Measurements from ENCODE around the gene RAPGEF4.

GRCh38 chr2:173095356-173095755 lies 359.7 kb downstream of the RAPGEF4 start:
- TF ChIP-seq CTCF (IDR thresholded peaks at IDR 0.05; ENCODE audit: low read depth, low read length): no peak
- no peak for TF ChIP-seq EZH2phosphoT487 (IDR thresholded peaks at IDR 0.05; ENCODE audit: low read depth)
